ENCODE measurements around the gene GPR135.
A peak's percentile ranks its signal among the peaks of the same experiment; 100 is the strongest.

GPR135 gene

GRCh38 chr14:59507063-59507751, 42.0 kb upstream of the GPR135 start:
- DNase-seq (ENCODE audit: low read depth), result no peak

DNA sequence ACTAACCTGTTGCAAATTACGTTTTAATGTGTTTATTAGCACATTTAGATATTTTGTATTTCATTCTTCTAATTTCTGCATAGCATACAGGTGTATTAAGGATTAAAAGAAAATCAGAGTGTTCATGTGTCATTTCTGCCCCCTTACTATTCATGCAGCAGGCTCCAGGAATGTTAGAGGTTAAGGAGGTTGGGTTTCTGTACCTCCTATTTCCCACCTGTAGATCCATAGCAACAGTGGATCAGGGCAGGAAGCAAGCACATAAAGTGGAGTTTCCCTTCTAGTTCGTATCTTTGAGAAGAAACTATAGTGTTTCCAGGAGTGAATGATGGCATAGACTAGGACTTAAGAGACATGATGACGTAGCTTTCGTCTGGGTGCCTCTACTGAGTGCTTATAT, 38.1 kb upstream of the GPR135 start:
- no peak for DNase-seq (ENCODE audit: low read depth)
- TF ChIP-seq, protein P1, sequence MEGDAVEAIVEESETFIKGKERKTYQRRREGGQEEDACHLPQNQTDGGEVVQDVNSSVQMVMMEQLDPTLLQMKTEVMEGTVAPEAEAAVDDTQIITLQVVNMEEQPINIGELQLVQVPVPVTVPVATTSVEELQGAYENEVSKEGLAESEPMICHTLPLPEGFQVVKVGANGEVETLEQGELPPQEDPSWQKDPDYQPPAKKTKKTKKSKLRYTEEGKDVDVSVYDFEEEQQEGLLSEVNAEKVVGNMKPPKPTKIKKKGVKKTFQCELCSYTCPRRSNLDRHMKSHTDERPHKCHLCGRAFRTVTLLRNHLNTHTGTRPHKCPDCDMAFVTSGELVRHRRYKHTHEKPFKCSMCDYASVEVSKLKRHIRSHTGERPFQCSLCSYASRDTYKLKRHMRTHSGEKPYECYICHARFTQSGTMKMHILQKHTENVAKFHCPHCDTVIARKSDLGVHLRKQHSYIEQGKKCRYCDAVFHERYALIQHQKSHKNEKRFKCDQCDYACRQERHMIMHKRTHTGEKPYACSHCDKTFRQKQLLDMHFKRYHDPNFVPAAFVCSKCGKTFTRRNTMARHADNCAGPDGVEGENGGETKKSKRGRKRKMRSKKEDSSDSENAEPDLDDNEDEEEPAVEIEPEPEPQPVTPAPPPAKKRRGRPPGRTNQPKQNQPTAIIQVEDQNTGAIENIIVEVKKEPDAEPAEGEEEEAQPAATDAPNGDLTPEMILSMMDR (IDR thresholded peaks at IDR 0.05; ENCODE audit: control insufficient read depth, insufficient read depth, low read depth, low read length, missing control alignments), result no peak
- H3K4me3 ChIP-seq (ENCODE audit: control insufficient read depth, low read depth, low read length), result no peak overlapping the region

More at GRCh38 chr14:59507063-59507751, 42.0 kb upstream of the GPR135 start:
- no peak overlapping the region for H3K4me3 ChIP-seq (ENCODE audit: control insufficient read depth, low read depth, low read length)
- TF ChIP-seq, protein P1 (IDR thresholded peaks at IDR 0.05; ENCODE audit: control insufficient read depth, insufficient read depth, low read depth, low read length, missing control alignments), result peak; percentile 97

DNA sequence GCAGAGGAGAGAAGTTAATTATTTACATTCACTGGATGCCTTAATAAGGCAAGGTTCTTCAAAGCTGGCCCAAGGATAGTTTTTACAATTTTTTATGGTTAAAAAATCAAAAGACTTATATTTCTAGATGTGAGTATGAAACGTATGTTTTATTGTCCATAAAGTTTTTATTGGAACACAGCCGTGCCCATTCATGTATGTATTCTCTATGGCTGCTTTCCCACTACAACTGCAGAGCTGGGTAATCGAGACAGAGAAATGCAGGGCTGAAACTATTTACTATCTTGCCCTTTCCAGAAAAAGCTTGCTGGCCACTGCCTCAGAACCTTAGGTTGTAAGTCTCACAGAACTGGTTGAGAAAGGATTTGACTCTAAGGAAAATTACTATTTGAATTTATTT, 35.6 kb upstream of the GPR135 start:
- DNase-seq (ENCODE audit: low read depth), result no peak
- H3K4me3 ChIP-seq (ENCODE audit: control insufficient read depth, low read depth, low read length), result no peak overlapping the region
- TF ChIP-seq, protein P1 (IDR thresholded peaks at IDR 0.05; ENCODE audit: control insufficient read depth, insufficient read depth, low read depth, low read length, missing control alignments), result no peak

DNA sequence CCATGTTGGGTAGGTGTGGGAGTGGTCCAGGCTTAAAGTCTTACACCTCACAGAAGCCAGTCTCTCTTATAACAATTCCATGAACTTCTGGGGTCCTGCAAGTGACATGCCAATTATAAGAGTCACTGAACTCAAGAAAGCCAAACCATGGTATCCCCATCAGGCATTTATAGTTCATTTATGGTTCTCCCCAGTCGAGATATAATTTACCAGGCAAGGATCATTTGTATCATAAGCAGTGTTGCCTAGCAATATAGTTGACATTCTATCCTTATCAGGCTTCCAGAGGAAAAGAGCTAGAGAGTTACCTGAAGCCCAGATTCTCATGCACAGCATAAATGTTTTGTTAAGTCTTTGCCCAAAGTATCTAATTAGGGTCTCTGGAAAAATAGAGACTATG, 27.2 kb upstream of the GPR135 start:
- DNase-seq (ENCODE audit: low read depth), result no peak
- H3K4me3 ChIP-seq (ENCODE audit: control insufficient read depth, low read depth, low read length), result no peak overlapping the region
- TF ChIP-seq, protein P1 (IDR thresholded peaks at IDR 0.05; ENCODE audit: control insufficient read depth, insufficient read depth, low read depth, low read length, missing control alignments), result no peak

GRCh38 chr14:59490756-59491155, 25.6 kb upstream of the GPR135 start:
- DNase-seq (ENCODE audit: low read depth), result no peak
- TF ChIP-seq, protein P1 (IDR thresholded peaks at IDR 0.05; ENCODE audit: control insufficient read depth, insufficient read depth, low read depth, low read length, missing control alignments), result no peak
- no peak overlapping the region for H3K4me3 ChIP-seq (ENCODE audit: control insufficient read depth, low read depth, low read length)

DNA sequence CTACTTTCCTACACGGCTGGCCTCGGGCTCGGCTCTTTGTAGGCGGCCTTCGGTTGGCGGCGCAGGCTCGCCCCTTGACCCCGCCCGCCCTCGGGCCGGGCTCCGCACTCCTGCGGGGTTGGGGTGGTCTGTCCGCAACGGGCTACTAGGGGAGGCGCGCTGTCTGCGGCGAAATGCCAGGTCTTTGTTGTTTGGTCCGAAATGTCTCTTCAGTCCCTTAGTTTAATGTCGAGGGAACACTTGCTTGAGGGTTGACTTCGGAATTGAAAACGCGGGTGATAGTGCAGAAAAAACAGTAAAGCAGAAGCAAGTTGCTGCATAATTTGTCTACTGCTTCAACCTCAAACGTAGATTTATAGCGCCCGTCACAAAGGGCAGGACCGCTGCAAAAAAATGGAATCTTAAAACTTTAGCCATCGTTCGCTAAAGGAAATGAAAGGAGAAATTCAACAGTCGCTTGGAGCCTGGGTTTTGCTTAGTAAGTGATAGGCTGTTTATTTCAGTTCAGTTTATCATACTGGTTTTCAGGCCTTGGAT, 19.5 kb upstream of the GPR135 start:
- DNase-seq (ENCODE audit: low read depth), result no peak
- TF ChIP-seq, protein P1 (IDR thresholded peaks at IDR 0.05; ENCODE audit: control insufficient read depth, insufficient read depth, low read depth, low read length, missing control alignments), result no peak
- peak overlapping the region; percentile 94 for H3K4me3 ChIP-seq (ENCODE audit: control insufficient read depth, low read depth, low read length)
